Stimulated activated naive B cell treated with anti-CD40 and anti-IgM and Interleukin-4, amounts not matched to agents 10 μg/mL and 1 μg/mL and 100 μg/mL, for 72 hours (primary cell): ENCODE measurements around the gene USP31.

Source experiments
- ATAC-seq, 2 donors: fragments of 150-1000 bp; cut with Tn5 transposase; replicated peaks; 2 replicates each; pipeline ENCODE4 v1.10.0; 2021; ENCODE audit warnings: moderate library complexity in 1 of 2
- DNase-seq: peaks from one replicate; pipeline ENCODE4 v3.0.0; 2021
- H3K27ac Mint-ChIP-seq: one replicate; pipeline ENCODE4 v1.8.0; 2022; ENCODE audit warnings: mild to moderate bottlenecking, mixed read lengths
- H3K27me3 Mint-ChIP-seq, 2 donors: one replicate each; pipeline ENCODE4 v1.8.0; 2022; ENCODE audit warnings: mixed read lengths in 2 of 2
- H3K36me3 Mint-ChIP-seq, 2 donors: one replicate each; pipeline ENCODE4 v1.8.0; 2022; ENCODE audit warnings: mixed read lengths in 2 of 2, mild to moderate bottlenecking in 1 of 2
- H3K4me1 Mint-ChIP-seq, 2 donors: one replicate each; pipeline ENCODE4 v1.8.0; 2022; ENCODE audit warnings: mixed read lengths in 2 of 2, mild to moderate bottlenecking in 1 of 2
- H3K4me3 Mint-ChIP-seq, 2 donors: one replicate each; pipeline ENCODE4 v1.8.0; 2022; ENCODE audit warnings: mild to moderate bottlenecking in 2 of 2, mixed read lengths in 2 of 2, moderate library complexity in 1 of 2
- H3K9me3 Mint-ChIP-seq, 2 donors: one replicate each; pipeline ENCODE4 v1.8.0; 2022; ENCODE audit warnings: mixed read lengths in 2 of 2, mild to moderate bottlenecking in 1 of 2

USP31 gene

DNA sequence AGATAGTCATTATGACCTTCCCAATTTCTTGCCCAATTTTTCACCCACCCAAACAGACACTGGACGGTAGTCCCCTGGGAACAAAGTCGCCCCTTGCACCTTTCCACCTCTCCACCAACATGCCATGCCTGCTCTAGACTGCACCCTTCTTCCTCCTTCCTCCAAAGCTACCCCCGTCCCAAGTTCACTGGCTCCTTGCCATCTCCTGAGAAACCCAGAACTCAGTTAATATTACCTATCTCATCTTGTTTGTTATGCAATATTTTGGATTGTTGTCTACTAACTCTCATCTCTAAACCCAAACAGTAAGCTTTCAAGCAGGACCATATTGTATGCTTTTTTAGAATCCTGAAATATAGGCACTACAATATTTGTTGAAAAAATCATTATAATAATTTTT is 63.3 kb downstream of the USP31 start:
- Mint-ChIP-seq H3K27ac (no peak overlapping the region), H3K27me3 (no peaks in the 10 kb centered on the region), H3K9me3 (no peaks in the 10 kb centered on the region), H3K4me3 (no peak overlapping the region), H3K36me3 (peaks cover 33 to 59% of the 10 kb centered on the region in 2 donors), H3K4me1 (no peaks in the 10 kb centered on the region)
- ATAC-seq (no peak), DNase-seq (no peak)

DNA sequence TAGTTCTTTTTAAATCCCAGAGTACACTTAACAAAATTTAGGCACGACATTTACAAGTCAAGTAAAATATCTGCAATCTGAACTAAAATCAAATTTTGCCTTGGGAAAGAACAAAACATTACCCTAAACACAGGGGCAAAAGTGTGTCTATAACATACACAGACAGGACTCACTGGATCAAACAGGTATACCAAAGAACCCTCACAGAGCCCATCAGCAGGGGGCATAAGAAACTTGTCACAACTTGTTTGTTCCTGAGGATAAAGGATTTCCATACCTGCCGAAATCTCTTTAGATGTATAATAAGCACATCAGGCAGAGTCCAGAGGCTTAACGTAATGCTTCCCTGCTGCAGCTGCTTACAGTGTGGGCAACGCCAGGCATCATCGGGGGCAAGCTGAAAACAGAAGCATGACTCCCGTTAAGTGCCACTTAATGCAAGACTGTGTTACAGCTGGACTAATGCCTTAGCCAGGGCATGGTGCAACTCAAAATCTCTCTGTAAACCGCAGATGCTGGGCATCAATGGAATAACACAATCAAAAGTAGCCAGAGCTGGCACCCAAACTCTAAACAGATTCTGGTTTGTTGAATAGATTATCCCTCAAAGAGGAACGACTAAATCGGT is 67.0 kb downstream of the USP31 start:
- H3K27me3 Mint-ChIP-seq = no peaks in the 10 kb centered on the region
- no peaks in the 10 kb centered on the region for H3K9me3 Mint-ChIP-seq
- no peak for DNase-seq
- no peaks in the 10 kb centered on the region for H3K4me1 Mint-ChIP-seq
- H3K36me3 Mint-ChIP-seq = peaks cover 34 to 58% of the 10 kb centered on the region in 2 donors
- ATAC-seq = no peak
- no peak overlapping the region for H3K4me3 Mint-ChIP-seq
- no peak overlapping the region for H3K27ac Mint-ChIP-seq

DNA sequence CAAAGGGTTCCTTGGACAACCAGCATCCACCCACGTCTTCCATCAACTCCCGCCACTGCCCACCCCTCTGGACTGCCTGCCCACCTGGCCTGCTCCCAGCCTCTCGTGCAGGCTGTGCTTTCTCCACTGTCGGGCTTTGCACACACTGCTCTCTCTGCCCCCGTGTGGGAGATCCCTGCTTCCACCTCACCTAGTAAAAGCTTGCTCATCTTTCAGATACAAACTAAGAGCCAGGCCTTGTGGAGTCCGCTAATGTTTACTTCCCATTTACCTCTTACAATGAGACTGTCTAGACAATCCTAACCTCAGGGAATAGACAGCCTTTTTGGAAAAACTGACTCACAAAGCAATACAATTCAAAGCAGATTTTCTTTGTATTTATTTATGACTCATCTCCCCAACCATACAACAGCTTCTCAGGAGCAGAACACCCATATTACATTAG is 67.6 kb downstream of the USP31 start:
- no peaks in the 10 kb centered on the region for H3K9me3 Mint-ChIP-seq
- H3K4me1 Mint-ChIP-seq = no peaks in the 10 kb centered on the region
- no peak overlapping the region for H3K4me3 Mint-ChIP-seq
- no peaks in the 10 kb centered on the region for H3K27me3 Mint-ChIP-seq
- H3K27ac Mint-ChIP-seq = no peak overlapping the region
- H3K36me3 Mint-ChIP-seq = peaks cover 35 to 60% of the 10 kb centered on the region in 2 donors
- ATAC-seq (no peak), DNase-seq (no peak)

DNA sequence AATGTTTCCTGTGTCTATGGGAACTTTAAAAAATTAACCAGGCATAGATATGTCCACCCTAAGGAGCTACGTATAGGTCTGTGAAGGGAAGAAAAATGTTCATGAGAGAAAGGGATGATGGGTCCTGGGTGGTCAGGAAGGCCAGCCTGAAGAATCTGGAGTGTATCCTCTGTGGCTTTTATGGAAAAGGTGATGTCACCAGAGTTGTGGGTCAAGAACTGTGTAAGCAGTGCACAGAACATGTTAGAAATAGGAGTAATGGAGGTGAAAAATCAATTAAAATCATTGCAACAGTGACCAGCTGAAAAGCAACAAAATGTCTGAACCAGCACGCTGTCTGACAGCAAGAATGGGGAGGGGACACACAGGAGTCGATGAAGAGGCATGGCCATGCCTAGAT is 68.5 kb downstream of the USP31 start:
- DNase-seq (no peak), ATAC-seq (no peak)
- Mint-ChIP-seq H3K9me3 (no peaks in the 10 kb centered on the region), H3K27ac (no peak overlapping the region), H3K36me3 (peaks cover 32 to 54% of the 10 kb centered on the region in 2 donors), H3K4me1 (no peaks in the 10 kb centered on the region), H3K27me3 (no peaks in the 10 kb centered on the region), H3K4me3 (no peak overlapping the region)

DNA sequence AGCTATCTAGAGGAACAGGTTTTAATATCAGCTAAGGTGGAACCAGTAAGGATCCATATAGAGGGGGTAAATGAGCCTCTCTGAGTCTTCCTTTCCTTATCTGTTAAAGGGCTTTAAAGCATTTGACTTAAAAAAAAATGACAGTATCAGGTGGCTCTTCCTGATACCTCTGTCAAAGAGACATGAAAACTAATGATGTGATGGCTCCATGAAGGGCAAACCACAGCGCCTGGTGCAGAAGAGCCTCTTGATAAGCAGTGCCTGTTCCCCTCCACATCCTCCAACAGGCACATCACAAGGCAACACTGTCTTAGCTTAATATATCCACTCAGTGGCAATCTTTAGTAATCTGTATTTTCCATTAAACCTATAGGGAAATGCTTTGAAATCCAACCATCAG is 68.9 kb downstream of the USP31 start:
- Mint-ChIP-seq H3K4me3 (no peak overlapping the region), H3K4me1 (no peaks in the 10 kb centered on the region), H3K9me3 (no peaks in the 10 kb centered on the region), H3K27me3 (no peaks in the 10 kb centered on the region), H3K36me3 (peaks cover 34 to 53% of the 10 kb centered on the region in 2 donors), H3K27ac (no peak overlapping the region)
- ATAC-seq (no peak), DNase-seq (no peak)

DNA sequence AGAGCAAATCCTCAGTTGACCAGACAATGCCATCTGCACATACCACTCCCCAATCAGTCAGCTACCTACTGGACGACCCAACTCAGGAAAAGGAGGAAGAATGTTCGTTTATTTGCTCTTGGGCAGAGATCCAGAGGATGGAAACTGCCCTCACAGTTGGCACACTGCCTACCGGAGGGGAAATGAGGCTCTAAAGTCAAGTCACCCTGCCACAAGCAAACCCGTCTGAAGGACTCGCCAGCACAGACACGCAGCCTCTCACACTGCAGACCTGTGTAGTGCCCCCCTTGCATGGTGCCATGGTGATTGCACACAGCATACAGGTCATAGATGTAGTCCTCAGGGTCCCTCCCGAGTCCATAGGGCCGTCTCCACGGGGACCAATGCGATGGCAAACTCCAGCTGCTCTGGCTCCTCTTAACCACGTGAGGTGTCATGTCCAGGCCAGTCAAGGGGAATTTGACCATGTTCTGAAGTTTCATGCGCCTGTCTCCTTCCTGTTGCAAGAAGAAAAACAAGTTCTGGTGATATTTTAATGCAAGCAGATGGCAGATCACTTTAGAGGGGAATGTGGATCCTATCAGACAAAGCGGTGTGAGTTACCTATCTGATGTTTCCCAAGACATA is 69.5 kb downstream of the USP31 start:
- DNase-seq (no peak), ATAC-seq (no peak)
- no peak overlapping the region for H3K4me3 Mint-ChIP-seq
- H3K27ac Mint-ChIP-seq = no peak overlapping the region
- peaks cover 36 to 57% of the 10 kb centered on the region in 2 donors for H3K36me3 Mint-ChIP-seq
- no peaks in the 10 kb centered on the region for H3K27me3 Mint-ChIP-seq
- no peaks in the 10 kb centered on the region for H3K4me1 Mint-ChIP-seq
- no peaks in the 10 kb centered on the region for H3K9me3 Mint-ChIP-seq

DNA sequence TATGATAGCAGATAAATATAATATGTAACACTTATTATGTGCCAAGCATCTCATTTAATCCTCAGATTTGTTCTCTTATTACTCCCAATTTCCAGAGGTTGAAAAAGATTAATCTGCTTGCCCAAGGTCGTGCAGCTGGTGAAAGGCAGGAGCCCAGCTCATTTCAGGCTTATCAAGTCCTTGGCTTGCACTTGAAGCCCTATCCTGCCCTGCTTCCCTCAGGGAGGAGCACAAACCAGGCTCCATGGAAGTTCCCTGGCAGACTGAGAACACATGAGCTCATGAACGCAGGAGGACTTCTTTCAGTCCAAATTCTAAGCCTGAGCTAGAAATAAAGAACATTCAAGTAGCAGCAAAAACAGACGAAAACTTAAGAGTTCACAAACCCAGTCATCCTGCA is 74.8 kb downstream of the USP31 start:
- Mint-ChIP-seq H3K4me1 (no peaks in the 10 kb centered on the region), H3K27me3 (no peaks in the 10 kb centered on the region), H3K36me3 (peaks cover 28 to 59% of the 10 kb centered on the region in 2 donors), H3K9me3 (no peaks in the 10 kb centered on the region), H3K4me3 (no peak overlapping the region), H3K27ac (no peak overlapping the region)
- ATAC-seq = no peak
- DNase-seq = no peak

DNA sequence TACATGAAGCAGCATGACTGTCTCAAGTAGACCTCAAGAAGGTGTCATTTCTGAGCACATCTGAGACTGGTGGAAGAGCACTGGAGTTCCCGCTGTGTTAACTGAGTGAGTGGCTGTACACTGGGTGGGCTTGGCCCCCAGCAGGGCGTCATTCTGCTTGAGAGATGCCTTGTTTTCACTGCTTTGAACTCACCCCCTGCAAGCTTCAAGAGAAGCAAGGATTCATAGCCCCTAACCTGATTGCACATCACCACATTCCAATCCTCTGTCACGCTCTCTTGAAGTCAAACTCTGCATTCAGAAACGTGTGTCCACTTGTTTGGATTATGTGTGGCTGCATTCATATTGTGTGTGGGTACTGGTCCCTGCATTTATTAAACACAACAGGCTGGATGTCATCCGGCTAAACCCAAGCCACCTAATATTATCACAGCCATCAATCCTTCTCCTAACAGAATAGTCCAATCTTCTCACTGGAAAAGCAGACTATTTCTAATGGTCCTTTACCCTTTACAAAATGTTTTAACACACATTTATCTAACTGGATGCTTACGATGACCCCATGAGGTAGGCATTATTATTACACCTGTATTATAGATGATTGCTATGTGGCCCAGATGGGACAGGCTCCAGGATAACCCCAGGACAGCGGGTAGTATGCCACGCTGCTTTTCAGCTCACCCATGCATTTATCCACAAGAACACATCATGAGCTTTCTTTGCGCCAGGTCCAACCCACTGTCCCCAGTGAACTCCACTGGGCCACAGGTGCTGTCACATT is 76.3 kb downstream of the USP31 start:
- Mint-ChIP-seq H3K4me3 (no peak overlapping the region), H3K4me1 (no peaks in the 10 kb centered on the region), H3K27me3 (no peaks in the 10 kb centered on the region), H3K9me3 (no peaks in the 10 kb centered on the region), H3K27ac (no peak overlapping the region), H3K36me3 (peaks cover 35 to 62% of the 10 kb centered on the region in 2 donors)
- DNase-seq (no peak), ATAC-seq (no peak)

DNA sequence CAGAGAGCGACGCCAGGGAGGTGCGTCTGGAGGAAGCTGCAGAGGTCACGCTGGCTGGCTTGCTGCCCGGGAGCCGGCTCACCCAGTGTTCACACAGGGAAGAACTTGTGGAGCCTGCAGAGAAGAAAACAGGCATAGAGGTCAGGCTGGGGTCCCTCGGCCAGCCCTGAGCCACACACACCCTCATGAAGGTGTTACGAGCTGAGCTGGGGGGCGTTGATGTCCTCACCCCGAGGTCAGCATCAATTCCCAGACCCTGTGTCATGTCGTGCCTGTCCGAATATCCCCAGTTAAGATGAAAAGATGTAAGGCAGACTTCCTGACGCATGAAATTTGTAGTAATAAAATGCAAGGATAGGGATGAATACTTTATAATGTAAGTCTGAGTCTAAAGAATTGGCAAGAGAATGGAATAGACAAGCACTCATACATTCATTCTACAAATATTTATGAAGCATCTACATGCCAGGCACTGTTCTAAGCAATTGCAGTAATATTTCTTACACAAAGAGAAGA is 77.1 kb downstream of the USP31 start:
- Mint-ChIP-seq H3K9me3 (no peaks in the 10 kb centered on the region), H3K4me1 (no peaks in the 10 kb centered on the region), H3K27ac (peak overlapping the region; percentile 25), H3K36me3 (peaks cover 37 to 65% of the 10 kb centered on the region in 2 donors), H3K4me3 (no peak overlapping the region), H3K27me3 (no peaks in the 10 kb centered on the region)
- ATAC-seq = no peak
- DNase-seq = no peak

DNA sequence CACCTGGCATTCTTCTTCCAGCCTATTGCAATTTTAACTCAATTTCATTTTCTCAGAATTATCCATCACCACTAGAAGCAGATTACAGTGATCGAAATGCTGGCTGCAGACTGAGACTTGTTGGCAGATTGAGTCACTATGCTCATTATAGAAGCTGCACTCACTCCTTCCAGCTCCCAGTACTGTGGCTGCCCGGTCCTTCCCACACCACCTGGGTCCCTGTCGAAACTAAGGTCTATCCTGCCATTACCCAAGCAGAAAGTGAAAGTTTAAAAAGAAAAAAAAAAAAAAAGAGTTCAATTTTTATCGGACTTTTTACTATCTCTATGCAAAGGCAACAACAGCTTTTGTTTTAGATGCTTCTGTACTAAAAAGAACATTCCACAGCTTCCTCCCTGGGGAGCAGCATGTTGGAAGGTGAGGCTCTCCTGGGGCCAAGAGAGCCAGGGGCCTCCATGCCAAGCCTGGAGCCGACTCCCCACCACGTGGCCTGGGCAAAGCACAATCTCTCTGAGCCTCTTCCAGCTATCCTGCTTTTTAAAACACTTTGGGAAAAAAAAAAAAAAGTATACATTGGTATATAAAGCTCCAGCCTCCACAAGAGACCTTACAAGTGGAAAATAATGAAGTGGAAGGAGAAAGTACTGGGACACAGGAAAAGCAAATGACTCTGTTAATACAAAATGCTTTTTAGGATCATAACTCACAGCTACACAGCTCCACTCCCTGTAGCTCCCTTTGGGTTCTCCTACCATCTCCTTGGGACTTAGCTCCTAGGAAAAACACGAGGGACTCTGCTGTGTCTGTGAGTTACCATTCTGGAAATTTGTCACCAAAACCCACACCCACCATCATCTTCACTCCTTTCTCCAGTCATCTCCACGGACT is 77.8 kb downstream of the USP31 start:
- Mint-ChIP-seq H3K36me3 (peaks cover 36 to 65% of the 10 kb centered on the region in 2 donors), H3K27me3 (no peaks in the 10 kb centered on the region), H3K4me1 (no peaks in the 10 kb centered on the region), H3K27ac (peak overlapping the region; percentile 25), H3K4me3 (no peak overlapping the region), H3K9me3 (no peaks in the 10 kb centered on the region)
- no peak for DNase-seq
- ATAC-seq = no peak

DNA sequence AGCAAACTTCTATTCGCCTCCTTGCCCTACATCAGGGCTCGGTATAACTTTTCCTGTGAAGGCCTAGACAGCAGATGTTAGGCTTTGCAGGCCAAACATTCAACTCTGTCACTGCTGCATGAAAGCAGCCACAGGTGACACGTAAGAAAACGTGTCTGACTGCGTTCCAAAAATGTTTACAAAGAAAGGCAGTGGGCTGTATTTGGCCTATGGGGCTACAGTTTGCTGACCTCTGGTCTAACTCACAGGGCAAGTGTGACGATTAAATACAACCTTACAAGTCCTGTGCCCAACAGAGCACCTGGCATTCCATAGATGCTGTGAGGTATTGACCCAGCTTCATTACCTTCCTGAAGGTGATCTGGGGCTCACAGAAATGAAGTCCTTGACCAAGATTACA is 79.4 kb downstream of the USP31 start:
- Mint-ChIP-seq H3K4me1 (no peaks in the 10 kb centered on the region), H3K27me3 (no peaks in the 10 kb centered on the region), H3K27ac (no peak overlapping the region), H3K36me3 (peaks cover 34 to 64% of the 10 kb centered on the region in 2 donors), H3K4me3 (no peak overlapping the region), H3K9me3 (no peaks in the 10 kb centered on the region)
- no peak for DNase-seq
- ATAC-seq = no peak

DNA sequence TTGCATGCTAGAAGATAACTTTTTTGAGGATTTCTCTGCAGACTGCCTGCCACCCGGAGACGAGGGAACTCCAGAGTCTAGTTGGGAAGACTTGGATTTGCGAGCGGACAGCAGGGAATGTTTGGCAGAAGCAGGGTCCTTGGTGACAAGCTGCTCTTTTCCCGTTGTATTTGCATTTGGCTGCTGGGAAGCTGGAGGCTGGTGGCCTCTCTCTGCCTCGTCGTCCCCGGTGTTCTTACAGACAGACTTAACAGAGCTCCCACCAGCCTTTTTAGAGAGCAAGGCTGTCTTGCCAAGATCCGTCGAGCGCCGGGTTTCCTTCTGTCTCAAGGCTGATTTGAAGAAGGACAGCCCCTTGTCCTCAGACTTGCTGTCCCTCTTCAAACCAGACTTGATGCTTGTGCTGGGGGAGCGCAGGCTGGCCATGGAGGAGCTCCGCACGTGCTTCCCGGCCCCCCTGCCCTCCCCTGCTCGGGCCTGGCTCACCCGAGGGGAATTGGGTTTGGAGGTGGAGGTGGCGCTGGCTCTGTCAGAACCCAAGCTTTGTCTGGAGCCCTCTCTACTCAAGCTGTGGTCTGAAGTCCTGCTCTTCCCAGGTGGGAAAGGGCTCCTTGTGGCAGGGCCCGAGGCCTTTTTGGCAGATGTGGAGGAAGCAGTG is 81.0 kb downstream of the USP31 start:
- H3K9me3 Mint-ChIP-seq = no peaks in the 10 kb centered on the region
- no peak overlapping the region for H3K4me3 Mint-ChIP-seq
- no peak overlapping the region for H3K27ac Mint-ChIP-seq
- ATAC-seq (no peak), DNase-seq (no peak)
- peaks cover 32 to 54% of the 10 kb centered on the region in 2 donors for H3K36me3 Mint-ChIP-seq
- H3K27me3 Mint-ChIP-seq = no peaks in the 10 kb centered on the region
- no peaks in the 10 kb centered on the region for H3K4me1 Mint-ChIP-seq

DNA sequence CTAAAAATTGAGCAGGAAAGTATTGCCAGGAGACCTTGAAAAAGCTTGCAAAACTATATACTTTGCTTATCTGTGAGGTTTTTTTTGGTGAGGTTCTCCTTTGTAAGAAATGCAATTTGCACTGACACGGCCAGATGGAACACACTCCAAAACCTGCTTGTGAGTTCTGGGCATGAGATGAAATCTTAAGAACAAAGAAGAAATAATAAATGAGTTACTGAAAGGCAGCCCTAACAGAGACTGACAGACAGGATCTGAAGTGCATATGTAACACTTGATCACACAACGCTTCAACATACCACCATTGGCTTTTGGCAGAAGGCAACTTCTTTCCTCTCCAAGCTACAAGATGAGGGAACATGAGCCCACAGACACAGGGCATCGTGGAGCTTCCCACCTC is 82.6 kb downstream of the USP31 start:
- H3K27me3 Mint-ChIP-seq = no peaks in the 10 kb centered on the region
- no peaks in the 10 kb centered on the region for H3K4me1 Mint-ChIP-seq
- no peak for DNase-seq
- H3K36me3 Mint-ChIP-seq = peaks cover 29 to 42% of the 10 kb centered on the region in 2 donors
- no peak overlapping the region for H3K4me3 Mint-ChIP-seq
- no peak for ATAC-seq
- no peaks in the 10 kb centered on the region for H3K9me3 Mint-ChIP-seq
- no peak overlapping the region for H3K27ac Mint-ChIP-seq
